ENCODE results near the gene CMSS1. TPM values are rescaled to one million over a fixed set of nuclear protein-coding genes. Genes with fewer than 3 reads are reported as not detected.
A peak's percentile ranks its signal among the peaks of the same experiment; 100 is the strongest.

The CMSS1 gene
- total and polyA plus RNA-seq, 9 donors, result 14.5 to 54.0 (median 24.9) TPM

DNA sequence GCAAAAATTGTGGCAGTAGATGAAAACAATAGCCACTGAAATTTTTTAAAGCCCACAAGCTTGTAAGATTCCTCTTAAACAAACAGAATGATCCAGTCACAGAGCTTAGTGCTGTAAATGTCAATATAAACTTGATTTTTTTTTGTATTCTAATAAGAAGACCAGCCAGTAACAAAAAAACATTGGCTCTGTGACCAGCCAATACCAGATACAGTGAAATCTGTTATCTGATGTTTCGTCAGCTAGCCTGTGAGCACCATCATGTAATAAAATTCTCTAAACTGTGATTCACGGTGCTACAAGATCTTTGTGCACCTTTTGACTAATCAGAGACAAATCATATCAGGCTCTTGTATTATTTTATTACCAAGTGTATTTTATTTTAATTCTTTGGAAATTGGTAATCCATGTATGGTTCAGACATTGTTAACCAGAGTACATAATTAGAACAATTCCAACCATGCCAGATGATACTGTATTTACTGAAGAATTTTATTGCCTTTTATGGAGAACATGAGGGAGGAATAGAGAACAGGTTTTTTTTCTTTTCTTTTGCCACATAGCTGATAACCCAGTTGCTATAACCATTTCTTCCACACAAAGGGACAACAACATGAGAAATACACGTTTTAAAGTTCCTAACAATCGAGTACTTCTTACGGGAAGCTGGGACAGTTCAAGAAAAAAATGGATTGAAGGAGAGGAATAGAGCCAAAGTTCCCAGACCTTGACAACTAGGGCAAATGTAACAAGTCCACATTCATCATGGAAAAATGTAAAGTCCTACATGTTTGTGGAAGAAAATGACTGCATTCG is 224.7 kb downstream of the CMSS1 start:
- 10 to 15% (median 10%) methylated on average over 6 of the region's 6 CpGs for whole genome bisulfite sequencing, 3 donors
- H3K4me1 ChIP-seq (ENCODE audit: insufficient read depth), result peaks cover 11% of the 10 kb centered on the region
- intact Hi-C loops (cut with DNase I), result loop anchor here in 3 of 4 donors (10.0 kb wide), 2 partner anchors 168 to 188 kb away; no protein-coding TSS in a partner anchor
- H3K9me3 ChIP-seq, result no peaks in the 10 kb centered on the region
- TF ChIP-seq, protein P1, sequence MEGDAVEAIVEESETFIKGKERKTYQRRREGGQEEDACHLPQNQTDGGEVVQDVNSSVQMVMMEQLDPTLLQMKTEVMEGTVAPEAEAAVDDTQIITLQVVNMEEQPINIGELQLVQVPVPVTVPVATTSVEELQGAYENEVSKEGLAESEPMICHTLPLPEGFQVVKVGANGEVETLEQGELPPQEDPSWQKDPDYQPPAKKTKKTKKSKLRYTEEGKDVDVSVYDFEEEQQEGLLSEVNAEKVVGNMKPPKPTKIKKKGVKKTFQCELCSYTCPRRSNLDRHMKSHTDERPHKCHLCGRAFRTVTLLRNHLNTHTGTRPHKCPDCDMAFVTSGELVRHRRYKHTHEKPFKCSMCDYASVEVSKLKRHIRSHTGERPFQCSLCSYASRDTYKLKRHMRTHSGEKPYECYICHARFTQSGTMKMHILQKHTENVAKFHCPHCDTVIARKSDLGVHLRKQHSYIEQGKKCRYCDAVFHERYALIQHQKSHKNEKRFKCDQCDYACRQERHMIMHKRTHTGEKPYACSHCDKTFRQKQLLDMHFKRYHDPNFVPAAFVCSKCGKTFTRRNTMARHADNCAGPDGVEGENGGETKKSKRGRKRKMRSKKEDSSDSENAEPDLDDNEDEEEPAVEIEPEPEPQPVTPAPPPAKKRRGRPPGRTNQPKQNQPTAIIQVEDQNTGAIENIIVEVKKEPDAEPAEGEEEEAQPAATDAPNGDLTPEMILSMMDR (IDR thresholded peaks at IDR 0.05), result no peak
- TF ChIP-seq EP300 (IDR thresholded peaks at IDR 0.05), result peak; percentile 43
- H3K27ac ChIP-seq, result peak overlapping the region; percentile 33 to 81
- no peak for DNase-seq
- no peaks in the 10 kb centered on the region for H3K36me3 ChIP-seq
- H3K27me3 ChIP-seq, result no peaks in the 10 kb centered on the region
- H3K4me3 ChIP-seq, result no peak overlapping the region

DNA sequence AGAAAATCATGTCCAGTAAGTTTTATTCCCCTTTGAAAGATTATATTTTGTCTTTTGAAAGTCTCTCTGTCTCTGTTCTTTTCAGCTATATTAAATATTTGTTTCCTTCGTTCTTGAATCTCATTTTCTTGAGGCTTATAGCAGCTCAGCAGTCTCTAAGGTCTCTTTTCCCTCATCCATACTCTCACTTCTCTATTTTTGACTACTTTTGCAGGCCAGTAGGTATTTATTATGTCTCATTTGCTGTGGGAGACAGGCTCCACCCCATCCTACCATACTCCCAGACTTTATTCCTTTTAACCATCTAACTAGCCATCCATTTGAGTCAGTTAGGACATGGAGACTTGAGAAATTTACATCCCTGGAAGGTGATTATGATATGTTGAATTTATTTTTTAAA is 225.6 kb downstream of the CMSS1 start:
- intact Hi-C loops (cut with DNase I), result loop anchor here in 3 of 4 donors (10.0 kb wide), 2 partner anchors 168 to 188 kb away; no protein-coding TSS in a partner anchor
- H3K36me3 ChIP-seq, result no peaks in the 10 kb centered on the region
- no peak for DNase-seq
- no peak overlapping the region for H3K4me3 ChIP-seq
- H3K27ac ChIP-seq, result peak overlapping the region in 1 of 2 donors; percentile 81
- H3K9me3 ChIP-seq, result no peaks in the 10 kb centered on the region
- WGBS, 3 donors, result 34 to 58% (median 51%) methylated on average over 1 of the region's 1 CpG
- TF ChIP-seq, protein P1 (IDR thresholded peaks at IDR 0.05), result no peak
- no peak for TF ChIP-seq POLR2A (IDR thresholded peaks at IDR 0.05)
- no peak for TF ChIP-seq EP300 (IDR thresholded peaks at IDR 0.05)
- H3K27me3 ChIP-seq, result no peaks in the 10 kb centered on the region
- H3K4me1 ChIP-seq (ENCODE audit: insufficient read depth), result peaks cover 11% of the 10 kb centered on the region

DNA sequence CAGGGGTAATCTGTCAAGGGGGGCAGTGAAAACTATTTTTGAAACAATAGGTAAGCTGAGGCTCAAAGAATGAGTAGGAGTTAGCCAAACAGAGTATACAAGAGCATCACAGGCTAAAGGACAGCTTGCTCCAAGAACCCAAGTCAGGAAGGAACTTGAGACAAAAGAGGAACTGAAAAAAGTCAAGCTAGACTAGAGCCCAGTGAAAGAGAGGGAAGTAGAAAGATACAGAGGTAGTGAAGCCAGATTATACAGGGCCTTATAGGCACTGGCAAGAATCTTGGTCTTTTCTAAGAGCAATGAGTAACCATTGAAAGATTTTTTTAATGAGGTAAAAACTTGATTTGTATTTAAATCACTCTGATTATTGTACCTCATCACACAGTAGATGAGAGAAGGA is 226.7 kb downstream of the CMSS1 start:
- Histone ChIP-seq H3K27me3 (no peaks in the 10 kb centered on the region), H3K36me3 (no peaks in the 10 kb centered on the region), H3K27ac (no peak overlapping the region), H3K9me3 (no peaks in the 10 kb centered on the region), H3K4me3 (no peak overlapping the region), H3K4me1 (ENCODE audit: insufficient read depth) (peaks cover 11% of the 10 kb centered on the region)
- no peak for DNase-seq
- TF ChIP-seq EP300 (IDR thresholded peaks at IDR 0.05) (no peak), POLR2A (IDR thresholded peaks at IDR 0.05) (no peak)
- TF ChIP-seq, protein P1 (IDR thresholded peaks at IDR 0.05), result no peak
- intact Hi-C loops (cut with DNase I), result loop anchor here in 3 of 4 donors (10.0 kb wide), 2 partner anchors 170 to 190 kb away; no protein-coding TSS in a partner anchor

DNA sequence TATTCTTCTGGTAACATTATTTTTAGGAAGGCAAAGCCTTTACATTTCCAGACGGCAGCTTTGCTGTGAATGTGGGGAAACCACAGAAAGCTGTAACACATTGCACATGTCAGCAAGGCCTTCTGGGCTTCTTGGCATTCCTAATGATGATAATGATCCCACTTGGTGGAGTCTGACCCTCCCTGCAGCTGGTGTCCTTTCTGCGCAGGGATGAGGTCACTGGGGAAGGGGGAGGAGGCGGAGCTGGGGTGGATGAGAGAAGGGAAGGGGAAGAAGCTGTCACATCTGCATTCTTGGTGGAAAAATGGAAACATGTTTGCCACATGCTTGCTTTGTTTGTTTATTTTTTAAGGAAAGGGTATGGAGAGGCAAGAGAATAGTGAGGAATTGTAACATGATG is 228.0 kb downstream of the CMSS1 start:
- Histone ChIP-seq H3K9me3 (no peaks in the 10 kb centered on the region), H3K4me3 (no peak overlapping the region), H3K27me3 (no peaks in the 10 kb centered on the region), H3K4me1 (ENCODE audit: insufficient read depth) (peaks cover 9% of the 10 kb centered on the region), H3K36me3 (no peaks in the 10 kb centered on the region), H3K27ac (peak overlapping the region in 1 of 2 donors; percentile 8)
- intact Hi-C loops (cut with DNase I), result loop anchor here in 3 of 4 donors (10.0 kb wide), 2 partner anchors 171 to 191 kb away; no protein-coding TSS in a partner anchor
- DNase-seq, result peak in 4 of 5 donors; percentile 42 to 60 (median 53)
- WGBS, 3 donors, result 59 to 66% (median 62%) methylated on average over 3 of the region's 3 CpGs
- no peak for TF ChIP-seq EP300 (IDR thresholded peaks at IDR 0.05)
- no peak for TF ChIP-seq POLR2A (IDR thresholded peaks at IDR 0.05)
- TF ChIP-seq, protein P1 (IDR thresholded peaks at IDR 0.05), result no peak
